GM18858 (cell line): ENCODE measurements around the gene OTUD7B.
A peak's percentile ranks its signal among the peaks of the same experiment; 100 is the strongest.

ENCODE experiments used
- ATAC-seq: cut with Tn5 transposase; IDR thresholded peaks from one replicate; pipeline ENCODE4 v1.9.1; 2021; ENCODE audit not compliant: unreplicated experiment

The OTUD7B gene

GRCh38 chr1:149923626-149924025 lies 86.9 kb downstream of the OTUD7B start:
- ATAC-seq = no peak

- ATAC-seq = no peak
Measured at GRCh38 chr1:149917571-149918144, 92.9 kb downstream of the OTUD7B start, which contains the start of gene SV2A. TSS of gene SV2A (minus strand) at chr1:149917844. CDS start at chr1:149913840, 4,004 bp downstream.

- no peak for ATAC-seq
Measured at GRCh38 chr1:149916898-149917252, 93.7 kb downstream of the OTUD7B start.

GRCh38 chr1:149916193-149916897 lies 94.2 kb downstream of the OTUD7B start:
- ATAC-seq = no peak

- ATAC-seq = no peak
Measured at GRCh38 chr1:149915429-149916192, 94.9 kb downstream of the OTUD7B start.

- ATAC-seq = no peak
Measured at GRCh38 chr1:149914545-149914944, 96.0 kb downstream of the OTUD7B start.

- ATAC-seq = no peak
Measured at GRCh38 chr1:149906570-149907075, 103.9 kb downstream of the OTUD7B start.

- no peak for ATAC-seq
Measured at GRCh38 chr1:149903836-149904491, 106.6 kb downstream of the OTUD7B start.

- ATAC-seq = peak; percentile 73
Measured at GRCh38 chr1:149899460-149900284, 110.9 kb downstream of the OTUD7B start, which contains the start of gene BOLA1. TSS of gene BOLA1 (plus strand) at chr1:149899568. CDS start at chr1:149900060, 492 bp downstream.

- no peak for ATAC-seq
Measured at GRCh38 chr1:149896575-149896974, 114.0 kb downstream of the OTUD7B start.

- ATAC-seq = no peak
Measured at GRCh38 chr1:149888999-149889289, 121.6 kb downstream of the OTUD7B start.

GRCh38 chr1:149888247-149888998 lies 122.1 kb downstream of the OTUD7B start:
- ATAC-seq = no peak
